ENCODE results near the gene SCFD2. TPM values are rescaled to one million over a fixed set of nuclear protein-coding genes. Genes with fewer than 3 reads are reported as not detected.

SCFD2 gene
- polyA plus RNA-seq, 3 donors, result 5.4 to 9.4 (median 6.7) TPM

GRCh38 chr4:52864793-52865192, 501.1 kb downstream of the SCFD2 start:
- peaks cover 6% of the 10 kb centered on the region for H3K4me1 Mint-ChIP-seq
- peaks cover 0 to 6% of the 10 kb centered on the region in 2 donors for H3K36me3 Mint-ChIP-seq
- H3K9ac ChIP-seq (ENCODE audit: insufficient read depth, low read length, poor library complexity, severe bottlenecking), result no peak overlapping the region
- no peaks in the 10 kb centered on the region for H3K9me3 ChIP-seq (replicated peaks in 1 of 2; ENCODE audit: control insufficient read depth in 1 of 2, insufficient read depth in 1 of 2, low read length in 2 of 2)
- no peak overlapping the region for H3K4me2 ChIP-seq (replicated peaks; ENCODE audit: extremely low read depth, low read length, poor library complexity, severe bottlenecking)
- intact Hi-C loops (cut with micrococcal nuclease), result loop anchor here in 1 of 2 donors (5.0 kb wide), 1 partner anchor 152 kb away; no protein-coding TSS in a partner anchor
- no peak overlapping the region for H3K27ac Mint-ChIP-seq
- no peaks in the 10 kb centered on the region for H3K79me2 ChIP-seq (ENCODE audit: insufficient read depth, low read length)
- H3K27me3 ChIP-seq (ENCODE audit: control insufficient read depth in 2 of 2, insufficient read depth in 2 of 2, low read length in 2 of 2), result peaks cover 27 to 35% of the 10 kb centered on the region in 2 donors
- peaks cover 31 to 35% (median 32%) of the 10 kb centered on the region in 3 donors for H3K27me3 Mint-ChIP-seq (ENCODE audit: low read depth in 3 of 3)
- no peak for DNase-seq
- peaks cover 0 to 11% (median 8%) of the 10 kb centered on the region in 7 donors for H3K9me3 Mint-ChIP-seq
- H3K4me3 Mint-ChIP-seq, result no peak overlapping the region
- no peaks in the 10 kb centered on the region for H4K20me1 ChIP-seq (ENCODE audit: insufficient read depth, low read length)
- TF ChIP-seq CTCF (IDR thresholded peaks at IDR 0.05), result no peak
- H3K4me1 ChIP-seq (ENCODE audit: control insufficient read depth in 1 of 2, insufficient read depth in 2 of 2, low read length in 2 of 2), result peaks cover 11 to 14% of the 10 kb centered on the region in 2 donors
- H3K4me3 ChIP-seq (replicated peaks in 1 of 3; ENCODE audit: low read depth in 2 of 3, low read length in 3 of 3), result no peak overlapping the region
- 100% methylated on average over 1 of the region's 5 CpGs for WGBS (ENCODE audit: insufficient coverage)
- no peak overlapping the region for H2AFZ ChIP-seq (ENCODE audit: insufficient read depth, low read depth, low read length, poor library complexity, severe bottlenecking)
- H3K36me3 ChIP-seq (replicated peaks in 1 of 2; ENCODE audit: control insufficient read depth in 1 of 2, insufficient read depth in 2 of 2, low read length in 2 of 2), result no peaks in the 10 kb centered on the region
- no peak overlapping the region for H3K27ac ChIP-seq (ENCODE audit: low read depth in 1 of 2, low read length in 2 of 2)

- Histone ChIP-seq H3K79me2 (ENCODE audit: insufficient read depth, low read length) (no peaks in the 10 kb centered on the region), H3K27ac (ENCODE audit: low read depth in 1 of 2, low read length in 2 of 2) (no peak overlapping the region), H3K4me2 (replicated peaks; ENCODE audit: extremely low read depth, low read length, poor library complexity, severe bottlenecking) (no peak overlapping the region), H3K9ac (ENCODE audit: insufficient read depth, low read length, poor library complexity, severe bottlenecking) (no peak overlapping the region), H3K27me3 (ENCODE audit: control insufficient read depth in 2 of 2, insufficient read depth in 2 of 2, low read length in 2 of 2) (peaks cover 29 to 38% of the 10 kb centered on the region in 2 donors), H3K9me3 (replicated peaks in 1 of 2; ENCODE audit: control insufficient read depth in 1 of 2, insufficient read depth in 1 of 2, low read length in 2 of 2) (no peaks in the 10 kb centered on the region), H3K4me1 (ENCODE audit: control insufficient read depth in 1 of 2, insufficient read depth in 2 of 2, low read length in 2 of 2) (peaks cover 11 to 14% of the 10 kb centered on the region in 2 donors), H4K20me1 (ENCODE audit: insufficient read depth, low read length) (no peaks in the 10 kb centered on the region), H2AFZ (ENCODE audit: insufficient read depth, low read depth, low read length, poor library complexity, severe bottlenecking) (no peak overlapping the region), H3K36me3 (replicated peaks in 1 of 2; ENCODE audit: control insufficient read depth in 1 of 2, insufficient read depth in 2 of 2, low read length in 2 of 2) (no peaks in the 10 kb centered on the region), H3K4me3 (replicated peaks in 1 of 3; ENCODE audit: low read depth in 2 of 3, low read length in 3 of 3) (no peak overlapping the region)
- peak overlapping the region; percentile 12 to 90 for H3K4me3 Mint-ChIP-seq
- 90% methylated on average over 2 of the region's 6 CpGs for WGBS (ENCODE audit: insufficient coverage)
- intact Hi-C loops (cut with micrococcal nuclease), result loop anchor here in 1 of 2 donors (5.0 kb wide), 1 partner anchor 151 kb away; no protein-coding TSS in a partner anchor
- H3K36me3 Mint-ChIP-seq, result peaks cover 0 to 6% of the 10 kb centered on the region in 2 donors
- no peak for DNase-seq
- peaks cover 6% of the 10 kb centered on the region for H3K4me1 Mint-ChIP-seq
- H3K27me3 Mint-ChIP-seq (ENCODE audit: low read depth in 3 of 3), result peaks cover 32 to 37% (median 35%) of the 10 kb centered on the region in 3 donors
- no peak for TF ChIP-seq CTCF (IDR thresholded peaks at IDR 0.05)
- H3K27ac Mint-ChIP-seq, result no peak overlapping the region
- peaks cover 0 to 13% (median 9%) of the 10 kb centered on the region in 7 donors for H3K9me3 Mint-ChIP-seq
These were observed 502.5 kb downstream of the SCFD2 start for GRCh38 chr4:52863324-52863723.
